HepG2 (cell line): ENCODE measurements around the gene DAPK3. TPM values are rescaled to one million over a fixed set of nuclear protein-coding genes. Genes with fewer than 3 reads are reported as not detected.

ENCODE experiments used
- ATAC-seq: fragments of 200-7000 bp; cut with Tn5 transposase; 3 replicates; pipeline ENCODE4 v1.9.1; 2020; ENCODE audit warnings: mild to moderate bottlenecking, moderate library complexity
- BruUV-seq: library from RNA; stranded (reverse); fragments of 400-500 nt; replicated peaks from 2 replicates; lab custom pipeline; 2021; lab: Mats Ljungman, UMichigan
- CTCF ChIA-PET: fragments of 300-600 bp; formaldehyde crosslinking; extraction: SDS; loops from one replicate; lab custom pipeline; 2021; ENCODE audit warnings: low total read pairs, inconsistent platforms, low intra/inter-chr PET ratio; lab: Yijun Ruan, JAX
- POLR2A ChIA-PET: fragments of 350-600 bp; sonication (Branson Sonifier 250); formaldehyde crosslinking; loops from one replicate; lab custom pipeline; 2020; ENCODE audit warnings: antibody characterized with exemption, inconsistent platforms; lab: Yijun Ruan, JAX
- DNase-seq: peaks from one replicate; pipeline ENCODE4 v3.0.0-alpha.2; 2015; ENCODE audit warnings: low spot score
- FAIRE-seq: peaks from 3 replicates; lab custom pipeline; 2011; peaks lifted over from hg19 to GRCh38; lab: Jason Lieb, UNC
- H2AFZ ChIP-seq: one replicate; pipeline ENCODE4 v1.6.1; 2011; ENCODE audit warnings: low read length, inconsistent platforms
- H3K27ac ChIP-seq: fragments of 300-600 bp; 3 replicates; pipeline ENCODE4 v1.8.0; 2011; ENCODE audit warnings: mixed run types, mild to moderate bottlenecking, mixed read lengths, low read length, inconsistent platforms; ENCODE audit not compliant: insufficient read depth; ENCODE audit errors: extremely low read length
- H3K27me3 ChIP-seq, 2 experiments: fragments of 200-600 bp in 1 of 2; 2 replicates in 1 of 2; 3 replicates in 1 of 2; pipeline versions ENCODE4 v1.6.0 to v1.8.0; 2011; ENCODE audit warnings: low read length in 2 of 2, mild to moderate bottlenecking in 2 of 2, moderate library complexity in 2 of 2, inconsistent platforms in 1 of 2; ENCODE audit not compliant: insufficient read depth in 2 of 2, control insufficient read depth in 1 of 2
- H3K36me3 ChIP-seq, 2 experiments: fragments of 200-600 bp in 1 of 2; replicated peaks in 1 of 2; 2 replicates in 1 of 2; 3 replicates in 1 of 2; pipeline versions ENCODE4 v1.5.1 to v1.8.0; 2011; ENCODE audit warnings: low read length in 2 of 2, inconsistent platforms in 1 of 2; ENCODE audit not compliant: insufficient read depth in 2 of 2, control insufficient read depth in 1 of 2
- H3K4me1 ChIP-seq: 2 replicates; pipeline ENCODE4 v1.5.1; 2012; ENCODE audit warnings: low read length, inconsistent platforms; ENCODE audit not compliant: insufficient read depth
- H3K4me2 ChIP-seq: 2 replicates; pipeline ENCODE4 v1.6.0; 2011; ENCODE audit warnings: low read depth, low read length, inconsistent platforms
- H3K4me3 ChIP-seq, 3 experiments: fragments of 200-600 bp in 1 of 3; sonication (generic), shearing (Covaris generic) in 1 of 3; replicated peaks in 1 of 3; 2 replicates each; pipeline ENCODE4 v1.5.1; 2011 to 2016; ENCODE audit warnings: low read length in 3 of 3, inconsistent platforms in 2 of 3, low read depth in 2 of 3, mild to moderate bottlenecking in 2 of 3, control low read depth in 1 of 3, mixed read lengths in 1 of 3; ENCODE audit not compliant: insufficient read depth in 1 of 3
- H3K79me2 ChIP-seq: one replicate; pipeline ENCODE4 v1.6.1; 2011; ENCODE audit warnings: low read length, inconsistent platforms; ENCODE audit not compliant: insufficient read depth
- H3K9ac ChIP-seq: 2 replicates; pipeline ENCODE4 v1.6.0; 2011; ENCODE audit warnings: mild to moderate bottlenecking, low read depth, low read length, inconsistent platforms; ENCODE audit not compliant: insufficient read depth
- H3K9me3 ChIP-seq: 2 replicates; pipeline ENCODE4 v1.5.1; 2012; ENCODE audit warnings: mild to moderate bottlenecking, low read length
- H4K20me1 ChIP-seq: 2 replicates; pipeline ENCODE4 v1.6.0; 2011; ENCODE audit warnings: inconsistent platforms, mild to moderate bottlenecking, low read length, moderate library complexity; ENCODE audit not compliant: insufficient read depth
- CAMTA2 ChIP-seq: sonication (generic); formaldehyde crosslinking; IDR thresholded peaks from 2 replicates; pipeline ENCODE4 v1.4.0; 2020; ENCODE audit warnings: mild to moderate bottlenecking, missing genetic modification reagents, borderline replicate concordance
- FOSL1 ChIP-seq: sonication (generic); formaldehyde crosslinking; IDR thresholded peaks from 2 replicates; pipeline ENCODE4 v1.9.0; 2021; ENCODE audit warnings: missing genetic modification reagents, borderline replicate concordance
- FOSL2 ChIP-seq: sonication (generic); formaldehyde crosslinking; IDR thresholded peaks from 2 replicates; pipeline ENCODE4 v1.4.0; 2020; ENCODE audit warnings: missing genetic modification reagents
- HOXA7 ChIP-seq: sonication (generic); formaldehyde crosslinking; IDR thresholded peaks from 2 replicates; pipeline ENCODE4 v1.8.1; 2022; ENCODE audit warnings: mild to moderate bottlenecking, missing genetic modification reagents, moderate library complexity
- MBD4 ChIP-seq: IDR thresholded peaks from 2 replicates; pipeline ENCODE4 v1.6.1; 2012; ENCODE audit warnings: low read length, inconsistent platforms, borderline replicate concordance
- POLR2A ChIP-seq, 2 experiments: IDR thresholded peaks; 2 replicates each; pipeline ENCODE4 v1.6.1; 2011; ENCODE audit warnings: low read depth in 2 of 2, low read length in 2 of 2, mild to moderate bottlenecking in 1 of 2, moderate library complexity in 1 of 2; ENCODE audit not compliant: insufficient read depth in 1 of 2
- RAD21 ChIP-seq: fragments of 450-650 bp; formaldehyde crosslinking; IDR thresholded peaks from 2 replicates; pipeline ENCODE4 v1.5.0; 2020; ENCODE audit warnings: mild to moderate bottlenecking
- RARG ChIP-seq: sonication (generic); formaldehyde crosslinking; IDR thresholded peaks from 2 replicates; pipeline ENCODE4 v1.4.0; 2020; ENCODE audit warnings: low read depth, mild to moderate bottlenecking, missing genetic modification reagents
- RBM39 ChIP-seq: fragments of 200-400 bp; formaldehyde crosslinking; IDR thresholded peaks from one replicate; pipeline ENCODE4 v1.6.1; 2018; ENCODE audit warnings: antibody characterized with exemption, mild to moderate bottlenecking, low read depth, low read length; ENCODE audit not compliant: poor library complexity, severe bottlenecking
- SP4 ChIP-seq: sonication (generic); formaldehyde crosslinking; IDR thresholded peaks from 2 replicates; pipeline ENCODE4 v1.8.1; 2023; ENCODE audit warnings: mild to moderate bottlenecking, missing genetic modification reagents
- TOE1 ChIP-seq: sonication (generic); formaldehyde crosslinking; IDR thresholded peaks from 2 replicates; pipeline ENCODE4 v1.4.0; 2020; ENCODE audit warnings: mild to moderate bottlenecking, missing genetic modification reagents
- XRCC5 ChIP-seq: fragments of 200-400 bp; formaldehyde crosslinking; optimal IDR thresholded peaks from 2 replicates; pipeline ENCODE3; 2017; ENCODE audit warnings: mild to moderate bottlenecking, low read length
- ZBTB38 ChIP-seq: sonication (generic); formaldehyde crosslinking; IDR thresholded peaks from 2 replicates; pipeline ENCODE4 v1.5.1; 2020; ENCODE audit warnings: mild to moderate bottlenecking, missing genetic modification reagents
- ZC3H13 ChIP-seq: sonication (generic); formaldehyde crosslinking; IDR thresholded peaks from 2 replicates; pipeline ENCODE4 v1.8.1; 2023; ENCODE audit warnings: mild to moderate bottlenecking, missing genetic modification reagents, moderate library complexity
- ZNF251 ChIP-seq: sonication (generic); formaldehyde crosslinking; IDR thresholded peaks from 2 replicates; pipeline ENCODE4 v1.9.0; 2021; ENCODE audit warnings: mild to moderate bottlenecking, missing genetic modification reagents
- ZNF34 ChIP-seq: sonication (generic); formaldehyde crosslinking; IDR thresholded peaks from 2 replicates; pipeline ENCODE4 v1.4.0; 2020; ENCODE audit warnings: mild to moderate bottlenecking, missing genetic modification reagents, borderline replicate concordance
- ZNF609 ChIP-seq: sonication (generic); formaldehyde crosslinking; IDR thresholded peaks from 2 replicates; pipeline ENCODE4 v1.4.0; 2020; ENCODE audit warnings: mild to moderate bottlenecking, missing genetic modification reagents, borderline replicate concordance
- ZNF724P ChIP-seq: sonication (generic); formaldehyde crosslinking; IDR thresholded peaks from 2 replicates; pipeline ENCODE4 v1.8.0; 2022; ENCODE audit warnings: missing genetic modification reagents, borderline replicate concordance
- ZSCAN21 ChIP-seq: sonication (generic); formaldehyde crosslinking; IDR thresholded peaks from 2 replicates; pipeline ENCODE4 v1.8.0; 2022; ENCODE audit warnings: mild to moderate bottlenecking, missing genetic modification reagents, moderate library complexity, borderline replicate concordance
- ZSCAN22 ChIP-seq: sonication (generic); formaldehyde crosslinking; IDR thresholded peaks from 2 replicates; pipeline ENCODE4 v1.4.0; 2020; ENCODE audit warnings: mild to moderate bottlenecking, missing genetic modification reagents
- WGBS: methylation state at CpG from one replicate; pipeline ENCODE4 v1.1.6; 2017; ENCODE audit warnings: low lambda C conversion rate; 5-methylcytosine and 5-hydroxymethylcytosine counted together
- in situ Hi-C: cut with HindIII; loops from 2 replicates; pipeline ENCODE4 v1.10.0; 2017; ENCODE audit warnings: low pct_unique_long_range_greater_than_20kb; ENCODE audit not compliant: extremely low pct_ligation_motif_present
- intact Hi-C: fragments of 100-400 bp; cut with micrococcal nuclease; formaldehyde crosslinking; loops from one replicate; pipeline ENCODE4 v1.10.0; 2022; ENCODE audit not compliant: unreplicated experiment
- polyA plus RNA-seq, 8 experiments: library from polyadenylated mRNA; depleted of rRNA in 3 of 8; stranded (reverse) in 7 of 8; unstranded in 1 of 8; fragments of >200 nt; fragmentation: Illumina TruSeq in 4 of 8; extraction: Trizol in 4 of 8; gene quantifications; 2 replicates each; pipeline versions ENCODE4 v1.2.1 to v1.2.3, GENCODE V29; 2011 to 2016; ENCODE audit warnings: low read depth in 4 of 8, missing spikeins in 1 of 8, mixed read lengths in 1 of 8; ENCODE audit not compliant: insufficient read depth in 1 of 8
- total RNA-seq, 5 experiments: library from RNA; depleted of rRNA; stranded (reverse); fragments of >200 nt; fragmentation: Illumina TruSeq; extraction: Trizol; gene quantifications; 2 replicates each; pipeline ENCODE4 v1.2.3, GENCODE V29; 2016; ENCODE audit warnings: low read depth in 1 of 5

Gene DAPK3
- total and polyA plus RNA-seq, 2 of the 13 experiments (the other 11 are each of a cell fraction or from before 2014, with no cell fraction given), result 30.5 to 37.3 TPM

- peak overlapping the region; percentile 93 to 100 (median 95); a peak in 4 of 6 replicates for H3K4me3 ChIP-seq
- WGBS, result 93% methylated on average over 22 of the region's 40 CpGs
- H3K27ac ChIP-seq, result peak overlapping the region; percentile 92
- peak overlapping the region; percentile 99 for H3K4me2 ChIP-seq
- DNase-seq, result peak; percentile 41
- ChIA-PET POLR2A (interaction anchor here (4.4 to 7.4 kb wide), 2 partner anchors 11 to 15 kb away, joined by 56 to 118 read pairs; partner anchors contain the start of gene DAPK3), CTCF (no interaction called here)
- H4K20me1 ChIP-seq, result peaks cover 69% of the 10 kb centered on the region
- H3K36me3 ChIP-seq, result peaks cover 56 to 64% of the 10 kb centered on the region in 2 experiments
- H2AFZ ChIP-seq, result no peak overlapping the region
- H3K27me3 ChIP-seq, result no peaks in the 10 kb centered on the region; a peak in 1 of 5 replicates
- ATAC-seq, result peak; percentile 8; the same call in 2 of the 3 replicates
- no peaks in the 10 kb centered on the region for H3K9me3 ChIP-seq
- H3K79me2 ChIP-seq, result peaks cover 50% of the 10 kb centered on the region
- no TSS peak for BruUV-seq
- in situ Hi-C loops, result no loop called here
- intact Hi-C loops, result no loop called here
- H3K9ac ChIP-seq, result peak overlapping the region; percentile 99; the same call in 1 of the 2 replicates
- H3K4me1 ChIP-seq, result peaks cover 50% of the 10 kb centered on the region
- FAIRE-seq, result no peak
- TF ChIP-seq XRCC5, result peak; percentile 13
- peak; percentile 63; the same call in 1 of the 2 replicates for TF ChIP-seq ZC3H13 (CRISPR knock-in tag)
- peak; percentile 34; the same call in 1 of the 2 replicates for TF ChIP-seq ZSCAN21
- no peak for TF ChIP-seq MBD4
- TF ChIP-seq POLR2A (IDR thresholded peaks at IDR 0.05; ENCODE audit: insufficient read depth in 1 of 2, low read depth in 2 of 2, low read length in 2 of 2), result 0 out of 4 replicates have a peak, but pooled peaks have one; percentile 37 to 48
- TF ChIP-seq CAMTA2 (CRISPR knock-in tag), result no peak
- TF ChIP-seq RAD21 (CRISPR knock-in tag), result no peak
- no peak for TF ChIP-seq HOXA7 (CRISPR knock-in tag)
- peak; percentile 82 for TF ChIP-seq ZBTB38 (CRISPR knock-in tag)
- 0 out of 2 replicates have a peak, but pooled peaks have one; percentile 29 for TF ChIP-seq ZNF724P
- TF ChIP-seq TOE1, result no peak
- peak; percentile 32; the same call in 1 of the 2 replicates for TF ChIP-seq SP4 (CRISPR knock-in tag)
- no peak for TF ChIP-seq ZNF609 (CRISPR knock-in tag)
- TF ChIP-seq ZNF251, result no peak
- TF ChIP-seq RARG (CRISPR knock-in tag), result no peak
- TF ChIP-seq ZSCAN22, result no peak
- TF ChIP-seq FOSL1 (CRISPR knock-in tag), result peak; percentile 29; the same call in 1 of the 2 replicates
- no peak for TF ChIP-seq ZNF34 (CRISPR knock-in tag)
- TF ChIP-seq RBM39, result peak; percentile 34
- peak; percentile 80 for TF ChIP-seq FOSL2 (CRISPR knock-in tag)
Measured at GRCh38 chr19:3982701-3983541, 12.0 kb upstream of the DAPK3 start.
